DOHH2 (cell line): ENCODE data around the gene KIAA1191.

ENCODE experiments used
- EZH2phosphoT487 ChIP-seq: fragments of 200-600 bp; sonication (generic); IDR thresholded peaks from 2 replicates; pipeline ENCODE4 v1.6.1; 2017; ENCODE audit warnings: borderline replicate concordance, mild to moderate bottlenecking, antibody characterized with exemption, low read length, moderate library complexity, mixed read lengths
- TF ChIP-seq, protein P1 (sequence below): fragments of 200-600 bp; sonication (generic); IDR thresholded peaks from one replicate; pipeline ENCODE4 v1.5.1; 2014; ENCODE audit warnings: antibody characterized with exemption, mild to moderate bottlenecking, low read depth, low read length; ENCODE audit not compliant: poor library complexity, severe bottlenecking

DNA sequence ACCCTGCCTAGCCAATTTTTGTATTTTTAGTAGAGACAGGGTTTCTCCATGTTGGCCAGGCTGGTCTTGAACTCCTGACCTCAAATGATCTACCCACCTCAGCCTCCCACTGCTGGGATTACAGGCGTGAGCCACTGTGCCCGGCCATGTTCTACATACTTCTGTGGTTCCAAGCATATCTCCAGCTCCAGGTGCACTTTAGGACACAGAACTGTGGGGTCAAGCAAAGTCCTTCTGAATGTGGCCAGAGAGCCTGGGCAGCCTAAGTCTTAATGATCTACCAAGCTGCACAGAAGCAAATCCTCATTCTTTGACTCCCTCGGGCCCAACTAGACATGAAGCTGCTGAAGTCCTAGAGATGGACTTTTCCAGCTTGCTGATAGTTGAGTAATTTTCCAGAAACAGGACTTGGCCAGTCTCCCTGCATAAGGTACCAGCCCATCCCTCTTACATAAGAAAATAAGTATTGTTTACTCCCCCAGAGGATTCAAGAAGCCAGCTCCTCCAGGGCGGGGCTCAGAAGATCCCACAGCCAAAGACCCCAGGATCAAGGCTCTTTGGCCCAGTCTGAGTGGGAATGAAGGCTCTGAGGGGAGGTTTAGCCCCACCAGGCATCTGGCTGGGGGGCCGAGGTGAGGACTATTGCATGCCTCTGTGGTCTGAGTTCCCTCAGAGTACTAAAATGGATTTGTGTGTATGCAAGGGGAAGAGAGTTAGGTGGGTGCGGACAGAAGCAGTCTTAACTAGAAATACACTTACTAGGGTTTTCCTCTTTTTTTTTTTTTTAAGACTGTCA lies 46.1 kb upstream of the KIAA1191 start:
- TF ChIP-seq, protein P1, sequence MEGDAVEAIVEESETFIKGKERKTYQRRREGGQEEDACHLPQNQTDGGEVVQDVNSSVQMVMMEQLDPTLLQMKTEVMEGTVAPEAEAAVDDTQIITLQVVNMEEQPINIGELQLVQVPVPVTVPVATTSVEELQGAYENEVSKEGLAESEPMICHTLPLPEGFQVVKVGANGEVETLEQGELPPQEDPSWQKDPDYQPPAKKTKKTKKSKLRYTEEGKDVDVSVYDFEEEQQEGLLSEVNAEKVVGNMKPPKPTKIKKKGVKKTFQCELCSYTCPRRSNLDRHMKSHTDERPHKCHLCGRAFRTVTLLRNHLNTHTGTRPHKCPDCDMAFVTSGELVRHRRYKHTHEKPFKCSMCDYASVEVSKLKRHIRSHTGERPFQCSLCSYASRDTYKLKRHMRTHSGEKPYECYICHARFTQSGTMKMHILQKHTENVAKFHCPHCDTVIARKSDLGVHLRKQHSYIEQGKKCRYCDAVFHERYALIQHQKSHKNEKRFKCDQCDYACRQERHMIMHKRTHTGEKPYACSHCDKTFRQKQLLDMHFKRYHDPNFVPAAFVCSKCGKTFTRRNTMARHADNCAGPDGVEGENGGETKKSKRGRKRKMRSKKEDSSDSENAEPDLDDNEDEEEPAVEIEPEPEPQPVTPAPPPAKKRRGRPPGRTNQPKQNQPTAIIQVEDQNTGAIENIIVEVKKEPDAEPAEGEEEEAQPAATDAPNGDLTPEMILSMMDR = no peak
- no peak for TF ChIP-seq EZH2phosphoT487
